CD4-positive, alpha-beta T cell treated with Interleukin-4 for 1 hour (primary cell): ENCODE data around the gene SMYD3.

Source experiments
- DNase-seq, 2 donors: peaks; one replicate each; pipeline ENCODE4 v3.0.0-alpha.2; 2020 to 2022

The SMYD3 gene

DNA sequence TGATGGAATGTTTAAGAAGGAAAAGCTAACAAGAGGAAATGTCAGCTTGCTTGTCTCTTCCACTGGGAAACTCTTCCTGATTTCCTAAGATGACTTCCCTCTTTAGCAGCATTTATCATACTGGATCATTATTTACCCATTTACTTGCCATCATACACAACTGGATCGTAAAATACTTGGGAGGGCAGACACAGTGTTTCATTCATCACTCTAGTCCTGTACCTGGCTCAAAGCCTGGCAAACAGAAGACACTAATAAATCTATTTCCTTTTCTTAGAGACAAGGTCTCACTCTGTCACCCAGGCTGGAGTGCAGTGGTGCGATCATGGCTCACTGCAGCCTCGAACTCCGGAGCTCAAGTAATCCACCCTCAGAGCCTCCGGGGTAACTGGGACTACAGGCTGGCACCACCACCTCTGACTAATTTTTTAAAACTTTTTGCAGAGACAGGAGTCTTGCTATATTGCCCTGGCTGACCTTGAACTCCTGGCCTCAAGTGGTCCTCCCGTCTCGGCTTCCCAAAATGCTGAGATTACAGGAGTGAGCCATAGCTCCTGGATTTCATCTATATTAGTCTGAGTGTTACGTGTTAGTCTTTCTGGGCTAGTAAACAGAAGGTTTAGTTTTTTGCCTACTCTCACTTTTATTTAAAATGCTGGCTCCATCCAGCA lies 574.6 kb downstream of the SMYD3 start:
- DNase-seq, result no peak

DNA sequence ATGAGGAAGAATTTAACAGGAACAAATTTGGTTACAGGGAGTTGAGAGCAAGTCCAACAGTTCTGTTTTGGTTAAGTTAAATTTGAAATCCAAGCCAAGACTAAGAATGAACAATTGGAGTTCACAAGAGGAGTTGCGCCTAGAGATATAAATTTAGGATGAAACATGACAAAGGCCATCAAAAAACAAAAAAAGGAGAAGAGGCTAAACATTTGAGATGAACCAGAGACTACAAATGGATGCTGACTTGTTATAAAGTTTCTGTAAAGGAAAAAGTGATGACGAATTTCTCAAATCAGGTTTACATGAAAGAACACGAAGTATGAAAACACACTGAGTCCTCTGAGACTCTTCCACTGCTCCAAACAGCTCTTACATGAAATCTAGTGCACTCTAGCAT lies 575.6 kb downstream of the SMYD3 start:
- DNase-seq, result no peak

GRCh38 chr1:245929224-245929623 lies 577.9 kb downstream of the SMYD3 start:
- no peak for DNase-seq

- DNase-seq, result no peak
These were observed 580.2 kb downstream of the SMYD3 start for GRCh38 chr1:245926888-245927287.

GRCh38 chr1:245923215-245923614 lies 583.9 kb downstream of the SMYD3 start:
- no peak for DNase-seq

- no peak for DNase-seq
These were observed 585.7 kb downstream of the SMYD3 start for GRCh38 chr1:245921417-245921816.

DNA sequence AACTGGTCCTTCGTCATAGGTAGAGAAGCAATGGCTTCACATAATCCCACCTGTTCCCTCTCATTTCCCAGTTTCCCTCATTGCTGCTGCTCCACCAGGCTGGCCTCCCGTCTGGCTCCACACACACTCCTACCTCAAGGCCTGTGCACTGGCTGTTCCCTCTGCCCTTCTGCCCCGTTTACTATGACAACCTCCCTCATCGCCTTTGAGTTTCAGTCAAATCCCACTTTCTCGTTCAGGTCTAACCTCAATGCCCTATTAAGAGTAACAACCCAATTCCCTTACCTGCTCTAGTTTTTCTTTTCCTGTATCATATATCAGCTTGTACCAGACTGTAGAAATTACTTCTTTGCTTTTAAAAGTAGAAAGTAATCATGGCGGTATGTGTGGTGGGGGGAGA lies 589.7 kb downstream of the SMYD3 start:
- no peak for DNase-seq

DNA sequence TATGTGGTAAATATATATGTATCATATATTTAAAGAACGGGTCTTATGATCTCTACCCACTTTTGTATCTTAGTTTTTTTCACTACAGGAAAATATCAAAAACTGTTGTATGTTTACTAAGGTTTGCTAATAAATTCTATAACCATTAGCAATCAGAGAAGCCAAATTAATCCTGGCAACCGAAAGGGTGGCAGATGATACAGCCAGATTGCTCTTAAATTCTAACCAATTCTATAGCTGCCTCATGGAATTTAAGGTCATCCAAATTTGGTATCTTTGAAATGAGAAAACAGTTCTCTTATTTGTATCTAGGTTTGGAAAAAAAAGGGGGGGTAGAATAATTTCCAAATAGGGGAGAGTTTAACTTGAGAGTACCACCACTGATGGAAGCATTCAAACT lies 591.2 kb downstream of the SMYD3 start:
- DNase-seq, result no peak

DNA sequence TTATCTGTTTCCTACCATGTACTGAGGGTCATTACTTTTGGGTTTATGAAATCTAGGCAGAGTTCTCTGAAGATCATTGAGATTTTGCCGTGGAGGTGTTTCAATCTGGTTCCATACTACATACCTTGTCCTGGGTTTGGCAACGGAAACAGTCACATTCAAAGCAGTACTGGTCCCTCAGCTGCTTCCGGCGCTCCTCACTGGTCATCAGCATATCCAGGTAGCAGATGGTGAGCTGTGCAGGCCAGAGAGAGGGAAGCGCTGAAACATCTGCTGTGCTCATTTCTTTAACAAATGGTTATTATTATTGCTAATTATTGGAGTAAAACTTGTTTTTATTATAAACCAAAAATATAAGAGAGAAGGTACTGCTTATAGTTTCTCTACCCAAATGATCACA lies 591.7 kb downstream of the SMYD3 start:
- no peak for DNase-seq

GRCh38 chr1:245908543-245908942 lies 598.5 kb downstream of the SMYD3 start:
- no peak for DNase-seq

DNA sequence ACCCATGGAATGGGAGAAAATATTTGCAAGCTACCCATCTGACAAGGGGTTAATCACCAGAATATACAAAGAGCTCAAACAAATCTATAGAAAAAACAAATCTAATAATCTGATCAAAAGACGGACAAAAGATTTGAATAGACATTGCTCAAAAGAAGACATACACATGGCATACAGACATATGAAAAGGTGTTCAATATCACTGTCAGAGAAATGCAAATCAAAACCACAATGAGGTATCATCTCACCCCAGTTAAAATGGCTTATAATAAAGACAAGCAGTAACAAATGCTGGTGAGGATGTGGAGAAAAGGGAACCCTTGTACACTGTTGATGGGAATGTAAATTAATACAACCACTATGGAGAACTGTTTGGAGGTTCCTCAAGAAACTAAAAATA lies 600.9 kb downstream of the SMYD3 start:
- no peak for DNase-seq

- no peak for DNase-seq
These were observed 603.2 kb downstream of the SMYD3 start for GRCh38 chr1:245903851-245904250.

GRCh38 chr1:245901565-245901964 lies 605.5 kb downstream of the SMYD3 start:
- DNase-seq, result no peak

- DNase-seq, result no peak
These were observed 606.0 kb downstream of the SMYD3 start for GRCh38 chr1:245901037-245901436.

DNA sequence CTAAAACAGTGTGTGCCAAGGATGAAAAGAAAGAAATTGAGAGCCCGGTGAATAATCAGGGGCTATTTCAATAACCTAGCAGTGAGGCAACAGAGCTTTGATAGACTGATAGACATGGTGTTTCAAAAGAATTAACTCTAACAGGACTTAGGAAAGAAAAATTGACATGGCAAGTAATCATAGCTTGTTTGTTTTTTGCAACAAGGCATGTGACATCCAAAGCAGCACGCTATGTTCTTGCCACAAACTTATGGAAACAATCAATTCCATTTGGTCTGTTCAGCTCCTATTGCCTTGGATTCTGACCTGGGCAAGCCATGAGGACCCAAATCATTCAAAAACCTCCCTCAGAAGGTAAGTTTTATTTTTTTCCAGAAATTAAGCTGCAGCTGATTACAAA lies 608.5 kb downstream of the SMYD3 start:
- no peak for DNase-seq

GRCh38 chr1:245896258-245896657 lies 610.8 kb downstream of the SMYD3 start:
- no peak for DNase-seq

GRCh38 chr1:245895455-245895959 lies 611.6 kb downstream of the SMYD3 start:
- no peak for DNase-seq

- no peak for DNase-seq
These were observed 612.2 kb downstream of the SMYD3 start for GRCh38 chr1:245894843-245895242.

GRCh38 chr1:245893025-245893424 lies 614.1 kb downstream of the SMYD3 start:
- no peak for DNase-seq

DNA sequence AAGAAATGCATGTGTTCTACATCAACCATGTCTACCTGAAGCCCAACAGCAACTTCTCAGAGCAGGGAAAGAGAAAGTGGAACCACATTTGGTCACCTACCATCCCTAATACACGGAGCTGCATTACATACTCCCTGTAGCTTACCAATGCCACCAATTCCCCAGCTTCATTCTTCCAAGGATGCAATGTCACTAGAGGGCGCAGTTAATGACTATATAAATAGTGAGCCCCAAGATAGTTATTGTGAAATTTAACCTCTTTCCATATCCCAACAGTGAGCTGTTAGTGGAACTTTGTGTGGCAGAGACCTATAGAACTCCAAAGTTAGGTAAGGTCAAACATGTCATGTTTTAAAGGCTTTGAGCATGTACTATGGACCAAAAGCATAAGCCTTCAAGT lies 618.3 kb downstream of the SMYD3 start:
- DNase-seq, result peak in 1 of 2 donors; percentile 43

- DNase-seq, result no peak
These were observed 619.2 kb downstream of the SMYD3 start for GRCh38 chr1:245887829-245888228.

GRCh38 chr1:245881767-245882391 lies 625.2 kb downstream of the SMYD3 start:
- no peak for DNase-seq

DNA sequence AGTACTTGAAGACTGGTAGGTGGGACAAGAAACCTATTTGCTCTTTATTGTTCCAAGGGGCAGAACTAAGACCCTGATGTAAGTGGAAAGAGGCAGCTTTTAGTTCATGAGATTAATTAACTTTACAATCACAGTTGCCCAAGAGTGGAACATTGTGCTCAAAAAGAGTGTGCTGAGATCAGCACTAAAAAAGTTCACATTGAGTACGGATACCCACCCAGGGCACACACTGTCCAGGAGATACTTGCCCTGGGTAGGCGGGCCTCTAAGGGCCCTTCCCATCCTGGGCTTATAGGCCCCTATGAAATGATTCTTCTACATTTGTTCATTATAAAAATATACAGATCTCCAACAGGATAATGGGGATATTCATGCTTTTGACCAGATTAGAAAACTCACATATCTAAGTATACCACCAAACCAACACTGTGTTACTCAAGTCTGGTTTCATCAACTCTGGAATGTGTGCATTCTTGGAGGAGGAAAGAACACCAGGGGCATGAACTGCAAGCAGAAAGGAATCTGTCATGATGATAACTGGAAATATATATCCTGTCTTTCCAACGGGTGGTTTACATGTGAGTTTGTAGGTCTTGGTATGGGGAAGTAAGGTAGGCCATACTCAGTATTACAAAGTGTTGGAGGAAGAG lies 626.2 kb downstream of the SMYD3 start:
- DNase-seq, result no peak

- no peak for DNase-seq
These were observed 628.0 kb downstream of the SMYD3 start for GRCh38 chr1:245879091-245879490.
